GM12878 (cell line): Measurements from ENCODE around the gene MATN3. TPM values are rescaled to one million over a fixed set of nuclear protein-coding genes. Genes with fewer than 3 reads are reported as not detected.

Source experiments
- ATAC-seq: fragments of 200-7000 bp; cut with Tn5 transposase; 3 replicates; pipeline ENCODE4 v1.9.1; 2020; ENCODE audit warnings: mild to moderate bottlenecking, moderate library complexity
- BruUV-seq: library from RNA; stranded (reverse); fragments of 400-500 nt; replicated peaks from 2 replicates; lab custom pipeline; 2021; lab: Mats Ljungman, UMichigan
- CTCF ChIA-PET: fragments of 300-600 bp; sonication (Branson Sonifier 250); formaldehyde crosslinking; extraction: SDS; loops from one replicate; lab custom pipeline; 2021; ENCODE audit warnings: inconsistent platforms; lab: Yijun Ruan, JAX
- POLR2A ChIA-PET: fragments of 350-600 bp; formaldehyde crosslinking; extraction: SDS; loops from one replicate; lab custom pipeline; 2021; ENCODE audit warnings: inconsistent platforms; lab: Charles Lee
- RAD21 ChIA-PET: fragments of 300-600 bp; sonication (Branson Sonifier 250); formaldehyde crosslinking; loops from one replicate; lab custom pipeline; 2023; ENCODE audit warnings: antibody characterized with exemption; ENCODE audit not compliant: unreplicated experiment; lab: Charles Lee
- SMC1A ChIA-PET: fragments of 300-600 bp; sonication (Branson Sonifier 250); formaldehyde crosslinking; loops from one replicate; lab custom pipeline; 2023; ENCODE audit not compliant: unreplicated experiment, uncharacterized antibody; lab: Charles Lee
- DNase-seq: peaks from one replicate; pipeline ENCODE4 v3.0.0-alpha.2; 2011; ENCODE audit warnings: low read depth, low spot score
- FAIRE-seq: peaks from 3 replicates; lab custom pipeline; 2011; peaks lifted over from hg19 to GRCh38; lab: Jason Lieb, UNC
- H2AFZ ChIP-seq: 2 replicates; pipeline ENCODE4 v1.6.0; 2011; ENCODE audit warnings: low read depth, low read length, control low read depth; ENCODE audit not compliant: control insufficient read depth
- H3K27ac ChIP-seq: 2 replicates; pipeline ENCODE4 v1.5.1; 2011; ENCODE audit warnings: control low read depth; ENCODE audit not compliant: control insufficient read depth, insufficient read depth
- H3K27me3 ChIP-seq, 2 experiments: replicated peaks in 1 of 2; 2 replicates each; pipeline versions ENCODE4 v1.6.0 to v1.6.1; 2011; ENCODE audit warnings: low read length in 1 of 2; ENCODE audit not compliant: control insufficient read depth in 2 of 2, insufficient read depth in 2 of 2
- H3K36me3 ChIP-seq, 2 experiments: 2 replicates each; pipeline ENCODE4 v1.5.1; 2011; ENCODE audit warnings: low read length in 1 of 2; ENCODE audit not compliant: control insufficient read depth in 2 of 2, insufficient read depth in 2 of 2
- H3K4me1 ChIP-seq: 2 replicates; pipeline ENCODE4 v1.6.1; 2011; ENCODE audit warnings: mild to moderate bottlenecking, low read length, moderate library complexity, mixed read lengths; ENCODE audit not compliant: control insufficient read depth, insufficient read depth
- H3K4me2 ChIP-seq: 2 replicates; pipeline ENCODE4 v1.6.0; 2011; ENCODE audit warnings: control low read depth; ENCODE audit not compliant: control insufficient read depth, insufficient read depth
- H3K4me3 ChIP-seq: fragments of 200-600 bp; sonication (generic); 2 replicates; pipeline ENCODE4 v1.5.1; 2016
- H3K79me2 ChIP-seq: 2 replicates; pipeline ENCODE4 v1.6.0; 2011; ENCODE audit warnings: low read length; ENCODE audit not compliant: control insufficient read depth, insufficient read depth
- H3K9ac ChIP-seq: 2 replicates; pipeline ENCODE4 v1.8.0; 2011; ENCODE audit warnings: low read length, control low read depth, mixed read lengths; ENCODE audit not compliant: control insufficient read depth, insufficient read depth
- H3K9me3 ChIP-seq: replicated peaks from 3 replicates; pipeline ENCODE4 v1.5.1; 2011; ENCODE audit warnings: mild to moderate bottlenecking, low read length; ENCODE audit not compliant: control insufficient read depth, insufficient read depth
- H4K20me1 ChIP-seq: 2 replicates; pipeline ENCODE4 v1.6.0; 2011; ENCODE audit not compliant: control insufficient read depth, insufficient read depth
- CBX5 ChIP-seq: sonication (generic); IDR thresholded peaks from 2 replicates; pipeline ENCODE4 v1.6.1; 2016; ENCODE audit warnings: low read depth, moderate library complexity, mild to moderate bottlenecking, inconsistent platforms
- CHD2 ChIP-seq: IDR thresholded peaks from 2 replicates; pipeline ENCODE4 v1.6.1; 2011; ENCODE audit warnings: low read depth, low read length, improper control_type of control experiment, borderline replicate concordance
- EGR1 ChIP-seq, 2 experiments: IDR thresholded peaks; 1 replicate in 1 of 2; 2 replicates in 1 of 2; pipeline ENCODE4 v1.6.1; 2011 to 2012; ENCODE audit warnings: low read depth in 2 of 2, low read length in 2 of 2, borderline replicate concordance in 1 of 2, mild to moderate bottlenecking in 1 of 2, moderate library complexity in 1 of 2
- SUPT20H ChIP-seq: IDR thresholded peaks from 2 replicates; pipeline ENCODE4 v1.6.1; 2011; ENCODE audit warnings: low read depth, mild to moderate bottlenecking, low read length, moderate library complexity, borderline replicate concordance; ENCODE audit not compliant: control insufficient read depth
- ZNF24 ChIP-seq: fragments of 450-650 bp; IDR thresholded peaks from 2 replicates; pipeline ENCODE4 v1.6.1; 2017; ENCODE audit warnings: antibody characterized with exemption, mild to moderate bottlenecking
- WGBS: methylation state at CpG from one replicate; pipeline ENCODE4 v1.1.6; 2016; ENCODE audit warnings: low lambda C conversion rate; ENCODE audit not compliant: insufficient replicate concordance, insufficient coverage; ENCODE audit errors: missing lambda C conversion rate; 5-methylcytosine and 5-hydroxymethylcytosine counted together
- in situ Hi-C: fragments of 300-500 bp; cut with MboI; formaldehyde crosslinking; loops from 9 replicates; pipeline ENCODE4 v1.14.3; 2018; ENCODE audit warnings: mixed read lengths
- intact Hi-C: fragments of 100-400 bp; cut with micrococcal nuclease; formaldehyde crosslinking; loops from one replicate; pipeline ENCODE4 v1.14.2; 2022; ENCODE audit not compliant: unreplicated experiment
- polyA plus RNA-seq, 11 experiments: library from polyadenylated mRNA; depleted of rRNA in 4 of 11; unstranded in 6 of 11; stranded (reverse) in 5 of 11; fragments of >200 nt; fragmentation: Nextera tagmentation in 4 of 11; fragmentation: Illumina TruSeq in 1 of 11; extraction: Ambion mirVana in 4 of 11; extraction: Trizol in 1 of 11; gene quantifications; 1 replicate in 1 of 11; 2 replicates in 10 of 11; pipeline versions ENCODE4 v1.2.1 to v1.2.3, GENCODE V29; 2011 to 2016; ENCODE audit warnings: inconsistent platforms in 2 of 11, missing spikeins in 2 of 11, low read depth in 1 of 11
- total RNA-seq, 4 experiments: library from RNA; depleted of rRNA in 3 of 4; stranded (reverse); fragments of >200 nt in 3 of 4; fragmentation: Illumina TruSeq in 1 of 4; extraction: Trizol in 1 of 4; gene quantifications; 2 replicates each; pipeline versions ENCODE4 v1.2.1 to v1.2.3, GENCODE V29; 2013 to 2021
- TF ChIP-seq, protein P1 (sequence below): IDR thresholded peaks from 2 replicates; pipeline ENCODE4 v1.6.1; 2012; ENCODE audit warnings: low read depth, low read length, improper control_type of control experiment

The MATN3 gene
- total and polyA plus RNA-seq, 10 of the 15 experiments (the other 5 are each of a cell fraction or from before 2014, with no cell fraction given), result 0.09 TPM; not detected in 9

DNA sequence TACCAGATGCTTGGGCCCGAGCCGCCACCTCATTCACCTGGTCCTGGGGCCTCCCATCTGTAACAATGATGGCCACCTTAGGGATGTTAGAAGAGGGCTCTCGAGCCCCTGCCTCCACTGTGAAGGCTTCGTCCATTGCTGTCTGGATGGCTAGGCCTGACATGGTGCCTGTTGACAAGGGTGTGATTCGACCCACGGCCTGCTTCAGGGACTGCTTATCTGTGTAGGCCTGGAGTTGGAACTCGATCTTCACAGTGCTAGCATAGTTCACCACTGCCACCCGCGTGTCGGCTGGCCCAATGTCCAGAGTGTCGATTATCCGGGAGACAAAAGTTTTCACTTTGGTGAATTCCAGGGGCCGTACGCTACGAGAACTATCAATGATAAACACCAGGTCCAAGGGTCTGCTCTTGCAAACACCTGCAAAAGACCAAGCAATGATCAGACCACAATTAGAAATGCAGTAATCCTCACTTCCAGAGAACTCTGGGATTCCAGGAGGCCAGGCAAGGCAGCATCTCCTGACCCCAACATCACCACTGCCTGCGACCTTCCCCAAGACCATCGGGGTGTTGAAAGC lies 6.5 kb downstream of the MATN3 start:
- H3K27ac ChIP-seq, result no peak overlapping the region
- DNase-seq (no peak), FAIRE-seq (no peak)
- peaks cover 2 to 6% of the 10 kb centered on the region in 2 experiments; a peak in 3 of 4 replicates for H3K27me3 ChIP-seq
- intact Hi-C loops, result no loop called here
- H2AFZ ChIP-seq, result no peak overlapping the region
- TF ChIP-seq, protein P1, sequence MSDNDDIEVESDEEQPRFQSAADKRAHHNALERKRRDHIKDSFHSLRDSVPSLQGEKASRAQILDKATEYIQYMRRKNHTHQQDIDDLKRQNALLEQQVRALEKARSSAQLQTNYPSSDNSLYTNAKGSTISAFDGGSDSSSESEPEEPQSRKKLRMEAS, result no peak
- TF ChIP-seq SUPT20H, result no peak
- TF ChIP-seq ZNF24, result no peak
- no peak for TF ChIP-seq CHD2
- TF ChIP-seq EGR1 (IDR thresholded peaks at IDR 0.05; ENCODE audit: borderline replicate concordance in 1 of 2, low read depth in 2 of 2, low read length in 2 of 2), result no peak
- TF ChIP-seq CBX5, result no peak
- TF ChIP-seq, all 136 proteins: peak for 0
- H3K4me3 ChIP-seq, result no peak overlapping the region
- RAD21 ChIA-PET, result no interaction called here
- H3K9ac ChIP-seq, result no peak overlapping the region
- BruUV-seq, result no TSS peak
- no peak overlapping the region for H3K4me2 ChIP-seq
- H3K9me3 ChIP-seq, result no peaks in the 10 kb centered on the region
- POLR2A ChIA-PET, result no interaction called here
- no peaks in the 10 kb centered on the region for H3K36me3 ChIP-seq
- ATAC-seq, result no peak
- WGBS, result 53% methylated on average over 17 of the region's 17 CpGs
- CTCF ChIA-PET, result interaction anchor here (1.0 kb wide), 1 partner anchor 10 kb away, joined by 4 read pairs; no protein-coding TSS in a partner anchor
- SMC1A ChIA-PET, result no interaction called here
- no peaks in the 10 kb centered on the region for H4K20me1 ChIP-seq
- no peaks in the 10 kb centered on the region for H3K4me1 ChIP-seq
- in situ Hi-C loops, result no loop called here
- H3K79me2 ChIP-seq, result no peaks in the 10 kb centered on the region
